Naive thymus-derived CD8-positive, alpha-beta T cell (primary cell): ENCODE measurements around the gene GNPTG. TPM values are rescaled to one million over a fixed set of nuclear protein-coding genes. Genes with fewer than 3 reads are reported as not detected.

Experiments
- ATAC-seq, 2 donors: fragments of 150-1000 bp; cut with Tn5 transposase in 1 of 2; sonication (Bioruptor Pico), chemical (Tn5 transposase) in 1 of 2; 1 replicate in 1 of 2; 2 replicates in 1 of 2; pipeline ENCODE4 v1.10.0; 2021; ENCODE audit warnings: mild to moderate bottlenecking in 2 of 2, moderate library complexity in 2 of 2
- POLR2A ChIA-PET: fragments of 350-600 bp; sonication (Branson Sonifier 250); formaldehyde crosslinking; loops from one replicate; lab custom pipeline; 2021; ENCODE audit warnings: antibody characterized with exemption; lab: Charles Lee
- DNase-seq, 10 donors: peaks; one replicate each; pipeline versions ENCODE4 v3.0.0 to v3.0.0-alpha.2; 2020 to 2022
- H3K27ac Mint-ChIP-seq, 10 donors: one replicate each; pipeline ENCODE4 v1.8.0; 2020 to 2022; ENCODE audit warnings: mild to moderate bottlenecking in 10 of 10, mixed read lengths in 10 of 10, moderate library complexity in 4 of 10, inconsistent platforms in 1 of 10
- H3K27me3 Mint-ChIP-seq, 5 donors: one replicate each; pipeline ENCODE4 v1.8.0; 2021 to 2022; ENCODE audit warnings: mixed read lengths in 5 of 5
- H3K36me3 Mint-ChIP-seq, 3 donors: one replicate each; pipeline ENCODE4 v1.8.0; 2020 to 2022; ENCODE audit warnings: mixed read lengths in 3 of 3, mild to moderate bottlenecking in 2 of 3, inconsistent platforms in 1 of 3
- H3K4me1 Mint-ChIP-seq, 4 donors: one replicate each; pipeline ENCODE4 v1.8.0; 2021 to 2022; ENCODE audit warnings: mixed read lengths in 4 of 4
- H3K4me3 Mint-ChIP-seq, 10 donors: one replicate each; pipeline ENCODE4 v1.8.0; 2020 to 2022; ENCODE audit warnings: mild to moderate bottlenecking in 10 of 10, mixed read lengths in 10 of 10, moderate library complexity in 6 of 10, inconsistent platforms in 1 of 10
- H3K9me3 Mint-ChIP-seq, 9 donors: one replicate each; pipeline ENCODE4 v1.8.0; 2020 to 2022; ENCODE audit warnings: mixed read lengths in 9 of 9, mild to moderate bottlenecking in 3 of 9, inconsistent platforms in 1 of 9, moderate library complexity in 1 of 9
- polyA plus RNA-seq, 3 donors: library from polyadenylated mRNA; unstranded; fragments of 300-500 nt; fragmentation: Illumina TruSeq; gene quantifications; one replicate each; pipeline ENCODE4 v1.2.3, GENCODE V29; 2021
- total RNA-seq, 8 experiments: library from RNA in 2 of 8; stranded (reverse) in 2 of 8; gene quantifications; one replicate each; pipeline ENCODE4 v1.2.3 and lab custom pipeline; 2021 to 2026

Gene GNPTG
- total and polyA plus RNA-seq, 5 experiments from 2014 or later, result 44.4 to 65.2 (median 56.9) TPM

DNA sequence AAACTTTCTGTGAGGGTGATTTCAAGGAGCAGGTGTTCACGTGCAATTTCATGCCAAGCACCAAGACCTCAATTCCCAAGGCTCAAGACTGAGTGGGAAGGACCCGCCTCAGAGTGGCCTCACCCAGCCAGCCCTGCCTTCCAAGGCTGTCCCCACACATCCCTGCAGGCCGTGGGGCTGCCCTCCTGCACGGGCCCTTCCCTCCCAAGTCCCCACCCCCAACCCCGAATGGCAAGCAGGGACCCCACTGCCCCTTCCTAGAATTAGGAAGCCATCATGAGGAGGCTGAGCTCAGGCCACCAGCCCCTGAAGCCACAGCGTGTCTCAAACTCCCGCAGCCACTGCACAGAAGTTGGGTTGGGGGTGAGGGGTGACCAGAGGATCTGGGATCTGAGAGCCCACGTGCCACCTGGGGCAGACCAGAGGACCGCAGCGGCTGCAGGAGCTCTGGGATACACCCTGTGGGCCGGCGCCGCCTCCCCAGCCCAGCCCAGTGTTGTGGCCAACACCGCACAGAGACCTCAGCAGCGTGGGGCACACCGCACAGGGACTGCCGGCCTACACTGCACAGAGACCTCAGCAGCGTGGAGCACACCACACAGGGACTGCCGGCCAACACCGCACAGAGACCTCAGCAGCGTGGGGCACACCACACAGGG is 20.7 kb downstream of the GNPTG start:
- Mint-ChIP-seq H3K4me3 (no peak overlapping the region), H3K4me1 (peaks cover 0 to 3% (median under 1%) of the 10 kb centered on the region in 4 donors), H3K27me3 (no peaks in the 10 kb centered on the region), H3K27ac (no peak overlapping the region), H3K36me3 (peaks cover 0 to 25% (median 0%) of the 10 kb centered on the region in 3 donors), H3K9me3 (no peaks in the 10 kb centered on the region)
- DNase-seq (no peak), ATAC-seq (no peak)
- POLR2A ChIA-PET, result no interaction called here

GRCh38 chr16:1374418-1375297 is 22.9 kb downstream of the GNPTG start:
- H3K4me1 Mint-ChIP-seq, result peaks cover 8 to 17% (median 12%) of the 10 kb centered on the region in 4 donors
- no peak for ATAC-seq
- POLR2A ChIA-PET, result no interaction called here
- no peaks in the 10 kb centered on the region for H3K27me3 Mint-ChIP-seq
- peaks cover 0 to 19% (median 0%) of the 10 kb centered on the region in 3 donors for H3K36me3 Mint-ChIP-seq
- DNase-seq, result no peak
- H3K9me3 Mint-ChIP-seq, result no peaks in the 10 kb centered on the region
- no peak overlapping the region for H3K4me3 Mint-ChIP-seq
- H3K27ac Mint-ChIP-seq, result peak overlapping the region in 1 of 10 donors; percentile 36

- Mint-ChIP-seq H3K9me3 (no peaks in the 10 kb centered on the region), H3K4me1 (peaks cover 11 to 23% (median 17%) of the 10 kb centered on the region in 4 donors), H3K4me3 (no peak overlapping the region), H3K27me3 (no peaks in the 10 kb centered on the region), H3K27ac (peak overlapping the region in 1 of 10 donors; percentile 24), H3K36me3 (peaks cover 0 to 19% (median 0%) of the 10 kb centered on the region in 3 donors)
- no peak for ATAC-seq
- no peak for DNase-seq
- POLR2A ChIA-PET, result no interaction called here
These were observed 23.5 kb downstream of the GNPTG start for GRCh38 chr16:1375298-1375640.

- Mint-ChIP-seq H3K4me1 (peaks cover 11 to 23% (median 18%) of the 10 kb centered on the region in 4 donors), H3K27ac (peak overlapping the region in 2 of 10 donors; percentile 24), H3K36me3 (peaks cover 0 to 22% (median 0%) of the 10 kb centered on the region in 3 donors), H3K9me3 (no peaks in the 10 kb centered on the region), H3K4me3 (no peak overlapping the region), H3K27me3 (no peaks in the 10 kb centered on the region)
- ATAC-seq, result no peak
- POLR2A ChIA-PET, result no interaction called here
- DNase-seq, result no peak
These were observed 24.1 kb downstream of the GNPTG start for GRCh38 chr16:1375741-1376410.

DNA sequence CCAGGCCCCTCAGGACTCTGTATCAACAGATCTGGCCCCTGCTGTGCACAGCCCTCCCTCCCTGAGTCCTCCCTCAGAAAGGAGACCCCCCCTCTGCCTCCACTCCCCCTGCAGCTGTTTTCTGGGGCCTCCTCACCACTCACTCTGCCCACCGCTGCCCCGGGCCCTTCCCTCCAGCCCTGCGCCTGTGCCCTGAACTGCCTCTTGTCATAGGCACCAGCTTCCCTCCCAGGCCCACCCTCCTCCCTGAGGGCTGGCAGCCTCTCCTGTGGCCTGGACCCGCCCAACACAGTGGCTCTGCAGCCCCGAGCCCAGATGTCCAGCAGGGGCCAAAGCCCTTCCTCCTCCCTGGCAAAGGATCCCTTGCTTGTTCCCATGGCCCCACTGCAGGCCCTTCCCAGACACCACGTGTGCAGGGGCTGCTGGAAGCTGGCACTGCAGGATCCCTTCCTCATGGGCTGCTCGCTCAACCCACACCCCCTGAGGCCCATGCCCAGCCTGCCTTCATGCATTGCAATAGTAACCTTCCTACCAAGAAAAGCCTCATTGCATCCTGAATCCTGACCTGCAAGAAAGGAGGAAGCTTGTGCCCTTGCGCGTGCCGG is 25.8 kb downstream of the GNPTG start:
- ATAC-seq, result no peak
- peak overlapping the region in 3 of 10 donors; percentile 10 to 78 (median 19) for H3K4me3 Mint-ChIP-seq
- POLR2A ChIA-PET, result no interaction called here
- peaks cover 0 to 31% (median 2%) of the 10 kb centered on the region in 3 donors for H3K36me3 Mint-ChIP-seq
- H3K27me3 Mint-ChIP-seq, result no peaks in the 10 kb centered on the region
- H3K27ac Mint-ChIP-seq, result peak overlapping the region in 3 of 10 donors; percentile 32 to 89 (median 82)
- DNase-seq, result no peak
- no peaks in the 10 kb centered on the region for H3K9me3 Mint-ChIP-seq
- H3K4me1 Mint-ChIP-seq, result peaks cover 11 to 23% (median 18%) of the 10 kb centered on the region in 4 donors

DNA sequence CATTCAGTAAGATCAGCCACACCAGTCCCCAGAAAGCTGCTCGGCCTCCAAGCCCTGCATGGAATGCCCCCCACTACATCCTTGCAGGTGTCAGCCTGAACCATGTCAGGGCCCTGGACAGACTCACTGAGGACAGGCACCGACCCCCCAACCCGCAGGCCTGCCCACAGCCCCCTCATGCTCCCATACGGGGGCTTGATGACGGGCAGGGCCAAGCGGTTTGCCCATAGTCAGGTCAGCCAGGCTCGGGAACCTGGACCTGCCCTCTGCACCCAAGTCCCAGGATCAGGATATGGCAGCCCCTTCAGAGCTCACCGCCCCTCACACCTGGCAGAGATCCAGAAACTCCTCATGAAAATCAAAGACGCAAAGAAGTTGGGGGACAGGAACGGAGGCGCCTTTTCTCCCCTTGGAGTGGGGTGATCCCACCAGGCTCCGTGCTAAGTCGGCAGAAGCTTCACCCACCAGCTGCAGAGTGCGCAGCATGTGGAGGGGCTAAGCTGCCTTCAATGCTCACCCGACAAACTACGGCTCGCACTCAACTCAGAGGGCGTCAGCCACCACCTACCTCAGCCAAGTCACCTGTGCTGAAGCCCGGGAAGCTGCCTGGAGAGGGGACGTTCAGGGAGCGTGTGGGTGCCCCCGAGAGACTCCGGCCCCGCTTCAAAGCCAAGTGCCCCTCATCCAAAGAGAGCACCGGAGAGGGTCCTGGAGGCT is 26.5 kb downstream of the GNPTG start:
- H3K9me3 Mint-ChIP-seq, result no peaks in the 10 kb centered on the region
- POLR2A ChIA-PET, result no interaction called here
- peaks cover 0 to 38% (median 2%) of the 10 kb centered on the region in 3 donors for H3K36me3 Mint-ChIP-seq
- ATAC-seq (no peak), DNase-seq (no peak)
- H3K27me3 Mint-ChIP-seq, result no peaks in the 10 kb centered on the region
- peaks cover 11 to 23% (median 18%) of the 10 kb centered on the region in 4 donors for H3K4me1 Mint-ChIP-seq
- peak overlapping the region in 4 of 10 donors; percentile 44 to 82 (median 72) for H3K27ac Mint-ChIP-seq
- H3K4me3 Mint-ChIP-seq, result peak overlapping the region in 8 of 10 donors; percentile 37 to 78 (median 61)

DNA sequence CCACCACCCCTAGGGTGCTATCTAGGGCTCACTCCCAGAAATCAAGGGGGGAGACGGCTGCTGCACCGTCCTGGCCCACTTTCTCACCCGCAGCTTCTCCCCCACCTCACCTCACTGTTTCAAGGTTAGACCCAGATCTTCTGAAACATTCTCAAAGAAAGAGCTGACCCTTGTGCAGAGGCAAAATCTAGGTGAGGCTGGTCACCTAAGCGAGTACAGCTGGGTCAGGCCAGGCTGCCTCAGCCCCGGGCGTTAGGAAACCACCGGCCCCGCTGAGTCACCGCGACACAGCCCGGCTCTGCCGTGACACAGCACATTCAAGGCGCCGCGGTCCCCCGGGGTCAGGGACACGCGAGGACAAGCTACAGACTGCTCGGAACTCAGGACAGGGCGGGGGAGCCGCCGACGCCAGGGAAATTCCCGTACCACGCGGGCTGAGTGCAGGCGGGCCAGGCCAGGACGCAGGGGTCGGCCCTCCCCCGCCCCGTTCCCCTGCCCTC is 27.1 kb downstream of the GNPTG start:
- peaks cover 11 to 23% (median 18%) of the 10 kb centered on the region in 4 donors for H3K4me1 Mint-ChIP-seq
- H3K27ac Mint-ChIP-seq, result peak overlapping the region in 4 of 10 donors; percentile 46 to 82 (median 64)
- H3K4me3 Mint-ChIP-seq, result peak overlapping the region in 8 of 10 donors; percentile 43 to 64 (median 56)
- no peaks in the 10 kb centered on the region for H3K9me3 Mint-ChIP-seq
- DNase-seq (peak in 6 of 10 donors; percentile 7 to 48 (median 28)), ATAC-seq (peak; percentile 58 to 65)
- no peaks in the 10 kb centered on the region for H3K27me3 Mint-ChIP-seq
- POLR2A ChIA-PET, result no interaction called here
- H3K36me3 Mint-ChIP-seq, result peaks cover 0 to 38% (median 2%) of the 10 kb centered on the region in 3 donors

- ATAC-seq (peak; percentile 75 to 77), DNase-seq (peak in 9 of 10 donors; percentile 38 to 76 (median 56))
- Mint-ChIP-seq H3K4me3 (peak overlapping the region; percentile 66 to 86 (median 78)), H3K4me1 (peaks cover 11 to 23% (median 18%) of the 10 kb centered on the region in 4 donors), H3K36me3 (peaks cover 0 to 38% (median 2%) of the 10 kb centered on the region in 3 donors), H3K27me3 (no peaks in the 10 kb centered on the region), H3K27ac (peak overlapping the region in 8 of 10 donors; percentile 41 to 77 (median 60)), H3K9me3 (no peaks in the 10 kb centered on the region)
- POLR2A ChIA-PET, result interaction anchor here (1.0 to 1.4 kb wide), 2 partner anchors 24 to 26 kb away, joined by 4 to 5 read pairs; no protein-coding TSS in a partner anchor
These were observed 27.8 kb downstream of the GNPTG start for GRCh38 chr16:1379304-1380076.

GRCh38 chr16:1380195-1380594 is 28.5 kb downstream of the GNPTG start:
- Mint-ChIP-seq H3K36me3 (peaks cover 0 to 43% (median 6%) of the 10 kb centered on the region in 3 donors), H3K9me3 (no peaks in the 10 kb centered on the region), H3K27me3 (no peaks in the 10 kb centered on the region), H3K4me3 (peak overlapping the region; percentile 66 to 86 (median 78)), H3K27ac (peak overlapping the region in 7 of 10 donors; percentile 41 to 84 (median 62)), H3K4me1 (peaks cover 14 to 23% (median 18%) of the 10 kb centered on the region in 4 donors)
- DNase-seq (no peak), ATAC-seq (no peak)
- POLR2A ChIA-PET, result interaction anchor here (0.8 to 1.4 kb wide), 3 partner anchors 25 to 37 kb away, joined by 3 to 5 read pairs (median 4); no protein-coding TSS in a partner anchor

- peaks cover 0 to 40% (median 6%) of the 10 kb centered on the region in 3 donors for H3K36me3 Mint-ChIP-seq
- POLR2A ChIA-PET, result interaction anchor here (1.2 kb wide), 1 partner anchor 324 kb away, joined by 3 read pairs; the partner anchor contains the start of gene MAPK8IP3
- no peaks in the 10 kb centered on the region for H3K9me3 Mint-ChIP-seq
- no peaks in the 10 kb centered on the region for H3K27me3 Mint-ChIP-seq
- H3K4me1 Mint-ChIP-seq, result peaks cover 11 to 23% (median 18%) of the 10 kb centered on the region in 4 donors
- H3K27ac Mint-ChIP-seq, result no peak overlapping the region
- no peak for DNase-seq
- no peak overlapping the region for H3K4me3 Mint-ChIP-seq
- ATAC-seq, result no peak
These were observed 30.1 kb downstream of the GNPTG start for GRCh38 chr16:1381612-1382406.
